Measurements from ENCODE around the gene CCDC159. TPM values are rescaled to one million over a fixed set of nuclear protein-coding genes. Genes with fewer than 3 reads are reported as not detected.
A peak's percentile ranks its signal among the peaks of the same experiment; 100 is the strongest.

The CCDC159 gene
- total and polyA plus RNA-seq, 12 donors, result 13.0 to 79.9 (median 19.7) TPM

DNA sequence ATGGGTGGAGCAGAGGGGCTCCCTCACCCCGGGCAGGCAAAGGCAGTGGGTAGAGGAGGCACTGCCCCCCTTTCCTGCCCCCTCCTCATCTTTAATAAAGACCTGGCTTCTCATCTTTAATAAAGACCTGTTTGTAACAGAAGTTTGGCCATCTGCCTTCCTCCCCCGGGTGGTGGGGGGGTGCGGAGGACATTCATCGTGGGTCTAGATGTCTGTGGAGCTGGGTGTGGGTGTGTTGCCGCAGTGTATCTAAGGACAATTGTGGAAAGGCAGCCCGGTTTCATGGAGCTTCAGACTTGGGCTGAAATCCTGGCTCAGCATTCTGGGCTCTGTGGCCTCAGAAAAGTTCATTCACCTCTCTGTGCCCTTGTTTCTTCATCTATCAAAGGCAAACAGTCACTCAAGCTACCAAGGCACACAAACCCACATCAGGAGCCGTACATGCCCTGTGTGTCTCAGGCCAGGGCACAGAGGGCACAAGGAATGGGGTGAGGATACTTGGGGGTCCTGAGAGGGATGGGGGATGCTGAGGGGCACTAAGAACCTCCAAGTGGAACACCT, 19.3 kb downstream of the CCDC159 start:
- TF ChIP-seq CTCF (IDR thresholded peaks at IDR 0.05), result no peak
- Histone ChIP-seq H3K27me3 (no peaks in the 10 kb centered on the region), H3K4me3 (no peak overlapping the region), H3K4me1 (peaks cover 0 to 9% (median 0%) of the 10 kb centered on the region in 9 donors), H3K9me3 (no peaks in the 10 kb centered on the region), H3K27ac (peak overlapping the region in 2 of 10 donors; percentile 35 to 36), H3K36me3 (peaks cover 0 to 73% (median 4%) of the 10 kb centered on the region in 9 donors)
- 66 to 78% methylated on average over 7 of the region's 7 CpGs for WGBS, 2 donors
- DNase-seq (no peak), ATAC-seq (no peak)
- intact Hi-C loops (cut with DNase I), result no loop called here

DNA sequence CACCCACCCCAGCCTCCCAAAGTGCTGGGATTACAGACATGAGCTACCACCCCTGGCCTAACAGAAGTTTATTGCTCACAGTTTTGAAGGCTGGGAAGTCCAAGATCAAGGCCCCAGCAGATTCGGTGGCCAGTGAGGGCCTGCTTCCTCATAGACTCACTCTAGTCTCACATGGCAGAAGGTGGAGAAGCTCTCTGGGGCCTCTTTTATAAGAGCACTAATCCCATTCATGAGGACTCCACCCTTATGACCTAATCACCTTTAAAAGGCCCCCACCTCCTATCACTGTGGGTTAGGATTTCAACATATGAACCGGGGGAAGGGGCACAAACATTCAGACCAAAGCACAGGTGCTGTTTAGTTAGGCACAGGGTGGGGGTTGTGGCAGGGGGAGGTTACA, 21.2 kb downstream of the CCDC159 start:
- H3K4me1 ChIP-seq, result peaks cover 0 to 5% (median 0%) of the 10 kb centered on the region in 9 donors
- no peaks in the 10 kb centered on the region for H3K27me3 ChIP-seq
- TF ChIP-seq CTCF (IDR thresholded peaks at IDR 0.05), result no peak
- no peak overlapping the region for H3K4me3 ChIP-seq
- intact Hi-C loops (cut with DNase I), result no loop called here
- 83 to 91% methylated on average over 2 of the region's 2 CpGs for WGBS, 2 donors
- no peak for ATAC-seq
- no peaks in the 10 kb centered on the region for H3K9me3 ChIP-seq
- no peak for DNase-seq
- peaks cover 0 to 60% (median 0%) of the 10 kb centered on the region in 9 donors for H3K36me3 ChIP-seq
- H3K27ac ChIP-seq, result no peak overlapping the region

- no peak overlapping the region for H3K27ac ChIP-seq
- no peak for ATAC-seq
- H3K27me3 ChIP-seq, result no peaks in the 10 kb centered on the region
- peaks cover 0 to 30% (median 0%) of the 10 kb centered on the region in 9 donors for H3K36me3 ChIP-seq
- DNase-seq, result no peak
- intact Hi-C loops (cut with DNase I), result loop anchor here in 2 of 10 donors (5.0 to 10.0 kb wide), 3 partner anchors 33 to 224 kb away; partner anchors contain the start of genes RAB3D (in 1 of the 2), TSPAN16 (in 1 of the 2) and ZNF627 (in 1 of the 2)
- no peaks in the 10 kb centered on the region for H3K9me3 ChIP-seq
- WGBS, 2 donors, result 86 to 95% methylated on average over 2 of the region's 2 CpGs
- TF ChIP-seq CTCF (IDR thresholded peaks at IDR 0.05), result no peak
- no peak overlapping the region for H3K4me3 ChIP-seq
- peaks cover 0 to 14% (median 12%) of the 10 kb centered on the region in 9 donors for H3K4me1 ChIP-seq
Observed at GRCh38 chr19:11370744-11371143, 24.4 kb downstream of the CCDC159 start.

- intact Hi-C loops (cut with DNase I), result loop anchor here in 2 of 10 donors (5.0 to 10.0 kb wide), 3 partner anchors 36 to 221 kb away; partner anchors contain the start of genes RAB3D (in 1 of the 2), TSPAN16 (in 1 of the 2) and ZNF627 (in 1 of the 2)
- ATAC-seq, result no peak
- Histone ChIP-seq H3K4me1 (peaks cover 3 to 39% (median 30%) of the 10 kb centered on the region in 9 donors), H3K4me3 (no peak overlapping the region), H3K27ac (no peak overlapping the region), H3K36me3 (peaks cover 0 to 21% (median 0%) of the 10 kb centered on the region in 9 donors), H3K27me3 (no peaks in the 10 kb centered on the region), H3K9me3 (no peaks in the 10 kb centered on the region)
- no peak for DNase-seq
- WGBS, 2 donors, result 46 to 50% methylated on average over 10 of the region's 10 CpGs
- no peak for TF ChIP-seq CTCF (IDR thresholded peaks at IDR 0.05)
Observed at GRCh38 chr19:11373166-11373884, 27.0 kb downstream of the CCDC159 start.
